GM12801 (cell line): Measurements from ENCODE around the gene CYP2A7.

Experiments
- CTCF ChIP-seq: IDR thresholded peaks from one replicate; pipeline ENCODE4 v1.5.1; 2011; ENCODE audit warnings: control low read depth; ENCODE audit not compliant: insufficient read length; ENCODE audit errors: extremely low read depth

The CYP2A7 gene

GRCh38 chr19:40827386-40828247, 54.4 kb downstream of the CYP2A7 start:
- no peak for TF ChIP-seq CTCF
